ENCODE data around the gene GPR137B.

DNA sequence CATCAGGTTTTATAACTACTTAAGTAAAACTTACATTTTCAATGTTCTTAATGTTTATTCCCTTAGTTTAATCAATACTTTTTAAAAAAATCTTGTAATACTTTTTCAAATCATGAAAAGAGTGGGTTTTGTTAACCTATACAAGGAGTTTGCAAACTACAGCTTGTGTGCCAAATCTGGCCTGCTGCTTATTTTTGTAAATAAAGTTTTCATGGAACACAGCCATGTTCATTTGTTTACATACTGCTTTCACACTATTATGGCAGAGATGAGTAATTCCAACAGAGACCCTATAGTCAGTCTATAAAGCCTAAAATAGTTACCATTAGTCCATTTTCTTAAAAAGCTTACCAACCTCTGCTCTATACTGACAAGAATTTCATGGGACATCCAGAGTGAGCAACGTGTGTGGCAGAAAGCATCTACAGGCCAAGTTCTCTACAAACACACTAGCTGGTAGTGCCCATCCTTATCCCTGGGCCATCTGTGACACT lies 96.8 kb downstream of the GPR137B start:
- TF ChIP-seq, protein P1, sequence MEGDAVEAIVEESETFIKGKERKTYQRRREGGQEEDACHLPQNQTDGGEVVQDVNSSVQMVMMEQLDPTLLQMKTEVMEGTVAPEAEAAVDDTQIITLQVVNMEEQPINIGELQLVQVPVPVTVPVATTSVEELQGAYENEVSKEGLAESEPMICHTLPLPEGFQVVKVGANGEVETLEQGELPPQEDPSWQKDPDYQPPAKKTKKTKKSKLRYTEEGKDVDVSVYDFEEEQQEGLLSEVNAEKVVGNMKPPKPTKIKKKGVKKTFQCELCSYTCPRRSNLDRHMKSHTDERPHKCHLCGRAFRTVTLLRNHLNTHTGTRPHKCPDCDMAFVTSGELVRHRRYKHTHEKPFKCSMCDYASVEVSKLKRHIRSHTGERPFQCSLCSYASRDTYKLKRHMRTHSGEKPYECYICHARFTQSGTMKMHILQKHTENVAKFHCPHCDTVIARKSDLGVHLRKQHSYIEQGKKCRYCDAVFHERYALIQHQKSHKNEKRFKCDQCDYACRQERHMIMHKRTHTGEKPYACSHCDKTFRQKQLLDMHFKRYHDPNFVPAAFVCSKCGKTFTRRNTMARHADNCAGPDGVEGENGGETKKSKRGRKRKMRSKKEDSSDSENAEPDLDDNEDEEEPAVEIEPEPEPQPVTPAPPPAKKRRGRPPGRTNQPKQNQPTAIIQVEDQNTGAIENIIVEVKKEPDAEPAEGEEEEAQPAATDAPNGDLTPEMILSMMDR (IDR thresholded peaks at IDR 0.05; ENCODE audit: poor library complexity): no peak
- TF ChIP-seq EZH2 (IDR thresholded peaks at IDR 0.05; ENCODE audit: borderline replicate concordance): no peak

All from hepatocyte (in vitro differentiated cells).